Tibial nerve (tissue), 4 donors: ENCODE measurements around the gene HAND2. TPM values are rescaled to one million over a fixed set of nuclear protein-coding genes. Genes with fewer than 3 reads are reported as not detected.

ENCODE experiments used
- DNase-seq, 2 donors: peaks; one replicate each; pipeline ENCODE4 v3.0.0-alpha.2; 2019; ENCODE audit warnings: low spot score in 2 of 2
- H3K27ac ChIP-seq, 4 donors: fragments of 200-600 bp; sonication (generic) in 3 of 4; one replicate each; pipeline ENCODE4 v1.5.1; 2017 to 2019; ENCODE audit warnings: mild to moderate bottlenecking in 1 of 4
- H3K27me3 ChIP-seq, 2 donors: fragments of 200-600 bp; sonication (generic) in 1 of 2; one replicate each; pipeline versions ENCODE4 v1.5.1 to v1.6.0; 2017 to 2019
- H3K36me3 ChIP-seq, 3 donors: fragments of 200-600 bp; sonication (generic); one replicate each; pipeline ENCODE4 v1.5.1; 2018 to 2019
- H3K4me1 ChIP-seq, 4 donors: fragments of 200-600 bp; sonication (generic) in 3 of 4; one replicate each; pipeline ENCODE4 v1.5.1; 2017 to 2019
- H3K4me3 ChIP-seq, 4 donors: fragments of 200-600 bp; sonication (generic) in 3 of 4; one replicate each; pipeline ENCODE4 v1.5.1; 2017 to 2019; ENCODE audit warnings: mild to moderate bottlenecking in 1 of 4, moderate library complexity in 1 of 4
- H3K9me3 ChIP-seq, 4 donors: fragments of 200-600 bp; sonication (generic) in 3 of 4; one replicate each; pipeline ENCODE4 v1.5.1; 2017 to 2019
- CTCF ChIP-seq, 5 experiments: fragments of 200-600 bp in 3 of 5; fragments of 450-650 bp in 2 of 5; sonication (generic) in 3 of 5; IDR thresholded peaks; one replicate each; pipeline ENCODE4 v1.5.1; 2016 to 2019; ENCODE audit warnings: antibody characterized with exemption in 5 of 5, mild to moderate bottlenecking in 3 of 5, moderate library complexity in 2 of 5
- EP300 ChIP-seq, 2 donors: sonication (generic); formaldehyde crosslinking; IDR thresholded peaks; one replicate each; pipeline ENCODE4 v1.6.1; 2017; ENCODE audit warnings: antibody characterized with exemption in 2 of 2, mild to moderate bottlenecking in 1 of 2
- POLR2A ChIP-seq, 2 donors: fragments of 450-650 bp; IDR thresholded peaks; one replicate each; pipeline ENCODE4 v1.6.1; 2017; ENCODE audit warnings: antibody characterized with exemption in 2 of 2, mild to moderate bottlenecking in 2 of 2, moderate library complexity in 2 of 2
- WGBS, 2 donors: methylation state at CpG; one replicate each; pipeline ENCODE4 v1.1.5; 2018; 5-methylcytosine and 5-hydroxymethylcytosine counted together
- total RNA-seq, 4 donors: library from RNA; depleted of rRNA; stranded (reverse); fragments of >200 nt; gene quantifications; one replicate each; pipeline ENCODE4 v1.1.0, GENCODE V29; 2016

The HAND2 gene
- total RNA-seq, 4 donors from 2014 or later: 1.9 to 5.1 (median 3.6) TPM

DNA sequence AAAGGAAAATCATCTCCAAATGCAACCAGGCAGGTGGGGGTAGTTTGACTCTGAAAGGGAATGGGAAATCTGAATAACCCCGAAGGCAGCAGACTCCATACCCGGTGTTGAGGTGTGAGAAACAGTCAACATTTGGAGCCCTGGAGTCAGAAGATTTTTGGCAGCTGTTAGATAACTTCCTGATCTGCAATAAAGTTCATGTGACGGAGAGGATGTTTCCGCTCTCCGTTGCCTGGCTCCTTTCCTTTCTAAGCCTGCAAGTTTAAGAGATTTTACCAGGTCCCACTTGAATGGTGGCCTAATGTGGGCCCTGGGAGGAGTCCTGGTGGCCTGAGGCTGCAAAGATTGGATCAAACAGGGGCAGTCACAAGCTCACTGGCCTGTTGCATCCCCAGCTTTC lies 27.7 kb downstream of the HAND2 start:
- no peak for DNase-seq
- no peaks in the 10 kb centered on the region for H3K36me3 ChIP-seq
- H3K9me3 ChIP-seq: peaks cover 0 to 5% (median 0%) of the 10 kb centered on the region in 4 donors
- no peak overlapping the region for H3K4me3 ChIP-seq
- TF ChIP-seq CTCF (IDR thresholded peaks at IDR 0.05) (no peak), POLR2A (IDR thresholded peaks at IDR 0.05) (no peak), EP300 (IDR thresholded peaks at IDR 0.05) (no peak)
- 40 to 42% methylated on average over 5 of the region's 5 CpGs for WGBS, 2 donors
- H3K27me3 ChIP-seq: peaks cover 2 to 91% of the 10 kb centered on the region in 2 donors
- no peak overlapping the region for H3K27ac ChIP-seq
- H3K4me1 ChIP-seq: peaks cover 0 to 28% (median 0%) of the 10 kb centered on the region in 4 donors

DNA sequence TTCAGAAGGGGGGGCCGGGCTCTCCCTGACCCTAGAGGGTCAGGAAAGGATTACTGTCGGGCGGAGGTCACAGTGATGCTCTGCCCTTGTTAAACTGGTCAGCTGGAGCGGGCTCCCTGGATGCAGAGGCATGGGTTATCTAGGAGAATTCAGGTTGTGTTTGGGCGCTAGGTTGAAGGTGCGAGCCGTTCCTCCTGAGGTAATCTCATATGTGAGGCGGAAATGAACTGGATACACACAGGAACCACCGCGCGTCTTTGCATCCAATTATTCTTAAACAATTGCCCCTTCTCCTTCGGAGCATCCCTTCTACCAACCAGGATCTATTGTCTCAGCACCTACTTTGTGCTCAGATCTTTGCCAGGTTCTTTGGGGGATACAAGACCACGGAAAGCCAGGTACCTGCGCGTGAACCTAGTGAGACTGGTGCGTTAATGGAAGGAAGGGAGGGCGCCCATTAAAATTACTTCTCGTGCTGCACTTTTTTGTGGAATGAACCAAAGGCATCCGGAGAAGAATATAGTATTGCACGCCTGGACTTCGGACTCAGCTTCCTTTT lies 28.4 kb downstream of the HAND2 start:
- peaks cover 0 to 5% (median 0%) of the 10 kb centered on the region in 4 donors for H3K9me3 ChIP-seq
- no peak for DNase-seq
- no peaks in the 10 kb centered on the region for H3K36me3 ChIP-seq
- TF ChIP-seq CTCF (IDR thresholded peaks at IDR 0.05): no peak
- TF ChIP-seq POLR2A (IDR thresholded peaks at IDR 0.05): no peak
- TF ChIP-seq EP300 (IDR thresholded peaks at IDR 0.05): no peak
- 35 to 44% methylated on average over 21 of the region's 21 CpGs for WGBS, 2 donors
- H3K27ac ChIP-seq: no peak overlapping the region
- peak overlapping the region in 2 of 4 donors; percentile 30 to 47 for H3K4me3 ChIP-seq
- H3K27me3 ChIP-seq: peaks cover 2 to 85% of the 10 kb centered on the region in 2 donors
- H3K4me1 ChIP-seq: peaks cover 0 to 23% (median 0%) of the 10 kb centered on the region in 4 donors

GRCh38 chr4:173500841-173501591 lies 29.0 kb downstream of the HAND2 start:
- no peak for DNase-seq
- no peak for TF ChIP-seq POLR2A (IDR thresholded peaks at IDR 0.05)
- no peak for TF ChIP-seq EP300 (IDR thresholded peaks at IDR 0.05)
- TF ChIP-seq CTCF (IDR thresholded peaks at IDR 0.05): no peak
- Histone ChIP-seq H3K4me3 (peak overlapping the region; percentile 9 to 47 (median 26)), H3K27ac (no peak overlapping the region), H3K36me3 (no peaks in the 10 kb centered on the region), H3K9me3 (peaks cover 0 to 5% (median 0%) of the 10 kb centered on the region in 4 donors), H3K4me1 (peaks cover 0 to 16% (median 0%) of the 10 kb centered on the region in 4 donors), H3K27me3 (peaks cover 2 to 79% of the 10 kb centered on the region in 2 donors)
- WGBS, 2 donors: 18 to 33% methylated on average over 38 to 41 of the region's 48 CpGs

GRCh38 chr4:173499658-173500535 lies 30.1 kb downstream of the HAND2 start:
- H3K9me3 ChIP-seq: peaks cover 0 to 5% (median 0%) of the 10 kb centered on the region in 4 donors
- H3K27ac ChIP-seq: no peak overlapping the region
- peaks cover 2 to 77% of the 10 kb centered on the region in 2 donors for H3K27me3 ChIP-seq
- DNase-seq: no peak
- TF ChIP-seq POLR2A (IDR thresholded peaks at IDR 0.05) (no peak), CTCF (IDR thresholded peaks at IDR 0.05) (no peak), EP300 (IDR thresholded peaks at IDR 0.05) (no peak)
- H3K4me3 ChIP-seq: no peak overlapping the region
- H3K4me1 ChIP-seq: peaks cover 0 to 12% (median 0%) of the 10 kb centered on the region in 4 donors
- WGBS, 2 donors: 30 to 32% methylated on average over 37 to 38 of the region's 38 CpGs
- no peaks in the 10 kb centered on the region for H3K36me3 ChIP-seq
